Vagina (tissue), 2 donors: ENCODE data around the gene SYT5. TPM values are rescaled to one million over a fixed set of nuclear protein-coding genes. Genes with fewer than 3 reads are reported as not detected.

ENCODE experiments used
- DNase-seq, 2 donors: peaks; one replicate each; pipeline ENCODE4 v3.0.0-alpha.2; 2017; ENCODE audit errors: extremely low spot score in 2 of 2
- H3K27ac ChIP-seq: fragments of 200-600 bp; sonication (generic); one replicate; pipeline ENCODE4 v1.5.1; 2019
- H3K27me3 ChIP-seq: fragments of 200-600 bp; sonication (generic); one replicate; pipeline ENCODE4 v1.5.1; 2019
- H3K36me3 ChIP-seq, 2 donors: fragments of 200-600 bp; sonication (generic); one replicate each; pipeline ENCODE4 v1.5.1; 2017 to 2019
- H3K4me1 ChIP-seq: fragments of 200-600 bp; sonication (generic); one replicate; pipeline ENCODE4 v1.5.1; 2019
- H3K4me3 ChIP-seq, 2 donors: fragments of 200-600 bp; sonication (generic); 1 replicate in 1 of 2; 2 replicates in 1 of 2; pipeline ENCODE4 v1.5.1; 2016 to 2019
- H3K9me3 ChIP-seq: fragments of 200-600 bp; sonication (generic); one replicate; pipeline ENCODE4 v1.5.1; 2019
- CTCF ChIP-seq, 3 experiments: fragments of 450-650 bp in 2 of 3; fragments of 200-600 bp in 1 of 3; sonication (generic) in 1 of 3; IDR thresholded peaks; one replicate each; pipeline ENCODE4 v1.5.1; 2017 to 2019; ENCODE audit warnings: antibody characterized with exemption in 3 of 3, mild to moderate bottlenecking in 2 of 3, moderate library complexity in 2 of 3
- POLR2A ChIP-seq, 2 donors: fragments of 450-650 bp; IDR thresholded peaks; one replicate each; pipeline ENCODE4 v1.6.1; 2017; ENCODE audit warnings: antibody characterized with exemption in 2 of 2, mild to moderate bottlenecking in 2 of 2, moderate library complexity in 2 of 2
- POLR2AphosphoS5 ChIP-seq, 2 donors: sonication (generic); formaldehyde crosslinking; IDR thresholded peaks; one replicate each; pipeline ENCODE4 v1.9.0; 2017; ENCODE audit warnings: antibody characterized with exemption in 2 of 2, mild to moderate bottlenecking in 2 of 2, low read depth in 1 of 2; ENCODE audit not compliant: insufficient read depth in 1 of 2
- intact Hi-C: fragments of 100-400 bp; cut with DNase I; formaldehyde crosslinking; loops from one replicate; pipeline ENCODE4 v1.15.1; 2023
- total RNA-seq: library from RNA; depleted of rRNA; stranded (reverse); fragments of >200 nt; gene quantifications from one replicate; pipeline ENCODE4 v1.2.3, GENCODE V29; 2016

The SYT5 gene
- total RNA-seq, 1 donor from 2014 or later, result not detected

- no peak overlapping the region for H3K27ac ChIP-seq
- H3K4me1 ChIP-seq, result peaks cover 14% of the 10 kb centered on the region
- intact Hi-C loops, result no loop called here
- no peak overlapping the region for H3K4me3 ChIP-seq
- H3K9me3 ChIP-seq, result no peaks in the 10 kb centered on the region
- no peak for DNase-seq
- peaks cover 17% of the 10 kb centered on the region for H3K27me3 ChIP-seq
- H3K36me3 ChIP-seq, result no peaks in the 10 kb centered on the region
- TF ChIP-seq POLR2AphosphoS5 (IDR thresholded peaks at IDR 0.05; ENCODE audit: insufficient read depth in 1 of 2, low read depth in 1 of 2), result no peak
- TF ChIP-seq POLR2A (IDR thresholded peaks at IDR 0.05), result no peak
- no peak for TF ChIP-seq CTCF (IDR thresholded peaks at IDR 0.05)
Observed at GRCh38 chr19:55181740-55182139, 1.7 kb upstream of the SYT5 start.

GRCh38 chr19:55178781-55179599 is 1.1 kb downstream of the SYT5 start:
- no peak overlapping the region for H3K4me3 ChIP-seq
- peaks cover 17% of the 10 kb centered on the region for H3K27me3 ChIP-seq
- no peak for DNase-seq

GRCh38 chr19:55176076-55176475 is 4.0 kb downstream of the SYT5 start:
- H3K27ac ChIP-seq, result no peak overlapping the region
- no peaks in the 10 kb centered on the region for H3K9me3 ChIP-seq
- intact Hi-C loops, result no loop called here
- no peak for TF ChIP-seq POLR2A (IDR thresholded peaks at IDR 0.05)
- TF ChIP-seq CTCF (IDR thresholded peaks at IDR 0.05), result no peak
- H3K36me3 ChIP-seq, result no peaks in the 10 kb centered on the region
- peaks cover 31% of the 10 kb centered on the region for H3K4me1 ChIP-seq
- H3K27me3 ChIP-seq, result peaks cover 27% of the 10 kb centered on the region
- no peak overlapping the region for H3K4me3 ChIP-seq
- no peak for DNase-seq

More at GRCh38 chr19:55178781-55179599, 1.1 kb downstream of the SYT5 start:
- Histone ChIP-seq H3K27ac (no peak overlapping the region), H3K9me3 (no peaks in the 10 kb centered on the region), H3K36me3 (no peaks in the 10 kb centered on the region), H3K4me1 (peaks cover 19% of the 10 kb centered on the region)
- intact Hi-C loops, result no loop called here
- TF ChIP-seq CTCF (IDR thresholded peaks at IDR 0.05), result no peak
- no peak for TF ChIP-seq POLR2AphosphoS5 (IDR thresholded peaks at IDR 0.05; ENCODE audit: insufficient read depth in 1 of 2, low read depth in 1 of 2)

- DNase-seq, result no peak
- peaks cover 31% of the 10 kb centered on the region for H3K4me1 ChIP-seq
- no peak overlapping the region for H3K4me3 ChIP-seq
- H3K9me3 ChIP-seq, result no peaks in the 10 kb centered on the region
- intact Hi-C loops, result no loop called here
- H3K27ac ChIP-seq, result no peak overlapping the region
- TF ChIP-seq POLR2A (IDR thresholded peaks at IDR 0.05) (no peak), CTCF (IDR thresholded peaks at IDR 0.05) (no peak), POLR2AphosphoS5 (IDR thresholded peaks at IDR 0.05; ENCODE audit: insufficient read depth in 1 of 2, low read depth in 1 of 2) (no peak)
- peaks cover 23% of the 10 kb centered on the region for H3K27me3 ChIP-seq
- no peaks in the 10 kb centered on the region for H3K36me3 ChIP-seq
Observed at GRCh38 chr19:55175117-55175867, 4.8 kb downstream of the SYT5 start.
